ENCODE data around the gene FRYL.
"Not testable (repeated sequence)": the region's sequence is repeated elsewhere in the genome, so short reads cannot be mapped to it uniquely, and the experiment has no call there.

Gene FRYL

GRCh38 chr4:48779998-48780864 is at the start of gene FRYL:
FRYL (minus strand) TSS chr4:48780279; CDS start chr4:48634410, 145,869 bp downstream.
- in situ Hi-C loops (cut with MboI; ENCODE audit: low sequenced_read_pairs): no loop called here

GRCh38 chr4:48827622-48828021 is 47.5 kb upstream of the FRYL start:
- in situ Hi-C loops (cut with MboI; ENCODE audit: low sequenced_read_pairs): no loop called here

GRCh38 chr4:48821431-48821830 is 41.4 kb upstream of the FRYL start:
- in situ Hi-C loops (cut with MboI; ENCODE audit: low sequenced_read_pairs): not testable (repeated sequence)

GRCh38 chr4:48816971-48817370 is 36.9 kb upstream of the FRYL start:
- in situ Hi-C loops (cut with MboI; ENCODE audit: low sequenced_read_pairs): no loop called here

GRCh38 chr4:48816297-48816696 is 36.2 kb upstream of the FRYL start:
- in situ Hi-C loops (cut with MboI; ENCODE audit: low sequenced_read_pairs): not testable (repeated sequence)

- in situ Hi-C loops (cut with MboI; ENCODE audit: low sequenced_read_pairs): no loop called here
Observed at GRCh38 chr4:48815483-48815882, 35.4 kb upstream of the FRYL start.

- in situ Hi-C loops (cut with MboI; ENCODE audit: low sequenced_read_pairs): no loop called here
Observed at GRCh38 chr4:48813964-48814363, 33.9 kb upstream of the FRYL start.

GRCh38 chr4:48812866-48813265 is 32.8 kb upstream of the FRYL start:
- in situ Hi-C loops (cut with MboI; ENCODE audit: low sequenced_read_pairs): no loop called here

- in situ Hi-C loops (cut with MboI; ENCODE audit: low sequenced_read_pairs): no loop called here
Observed at GRCh38 chr4:48804584-48805301, 24.7 kb upstream of the FRYL start.

GRCh38 chr4:48801016-48801715 is 21.1 kb upstream of the FRYL start:
- in situ Hi-C loops (cut with MboI; ENCODE audit: low sequenced_read_pairs): no loop called here

- in situ Hi-C loops (cut with MboI; ENCODE audit: low sequenced_read_pairs): not testable (repeated sequence)
Observed at GRCh38 chr4:48800155-48800554, 20.1 kb upstream of the FRYL start.

- in situ Hi-C loops (cut with MboI; ENCODE audit: low sequenced_read_pairs): no loop called here
Observed at GRCh38 chr4:48799157-48799556, 19.1 kb upstream of the FRYL start.

- in situ Hi-C loops (cut with MboI; ENCODE audit: low sequenced_read_pairs): no loop called here
Observed at GRCh38 chr4:48798117-48798516, 18.0 kb upstream of the FRYL start.

- in situ Hi-C loops (cut with MboI; ENCODE audit: low sequenced_read_pairs): no loop called here
Observed at GRCh38 chr4:48796927-48797679, 17.0 kb upstream of the FRYL start.

- in situ Hi-C loops (cut with MboI; ENCODE audit: low sequenced_read_pairs): no loop called here
Observed at GRCh38 chr4:48796191-48796926, 16.3 kb upstream of the FRYL start.

GRCh38 chr4:48795108-48795507 is 15.0 kb upstream of the FRYL start:
- in situ Hi-C loops (cut with MboI; ENCODE audit: low sequenced_read_pairs): no loop called here

GRCh38 chr4:48792348-48793006 is 12.4 kb upstream of the FRYL start:
- in situ Hi-C loops (cut with MboI; ENCODE audit: low sequenced_read_pairs): no loop called here

GRCh38 chr4:48791313-48791712 is 11.2 kb upstream of the FRYL start:
- in situ Hi-C loops (cut with MboI; ENCODE audit: low sequenced_read_pairs): no loop called here

- in situ Hi-C loops (cut with MboI; ENCODE audit: low sequenced_read_pairs): no loop called here
Observed at GRCh38 chr4:48790561-48790960, 10.5 kb upstream of the FRYL start.

- in situ Hi-C loops (cut with MboI; ENCODE audit: low sequenced_read_pairs): no loop called here
Observed at GRCh38 chr4:48787056-48787455, 7.0 kb upstream of the FRYL start.

Measured in HL-60/S4 treated with phorbol 12-myristate 13-acetate at 8.2 ng/mL for 4 days and 3 days (cell line).